Skin of body (tissue), 2 donors: ENCODE results near the gene NTRK2. TPM values are rescaled to one million over a fixed set of nuclear protein-coding genes. Genes with fewer than 3 reads are reported as not detected.

Experiments used
- DNase-seq: peaks from one replicate; lab custom pipeline; 2025; lab: John Stamatoyannopoulos, UW
- total RNA-seq: library from RNA; depleted of rRNA; stranded (reverse); fragments of >200 nt; gene quantifications from one replicate; pipeline ENCODE4 v1.2.3, GENCODE V29; 2014

NTRK2 gene
- total RNA-seq, 1 donor from 2014 or later: 35.3 TPM

DNA sequence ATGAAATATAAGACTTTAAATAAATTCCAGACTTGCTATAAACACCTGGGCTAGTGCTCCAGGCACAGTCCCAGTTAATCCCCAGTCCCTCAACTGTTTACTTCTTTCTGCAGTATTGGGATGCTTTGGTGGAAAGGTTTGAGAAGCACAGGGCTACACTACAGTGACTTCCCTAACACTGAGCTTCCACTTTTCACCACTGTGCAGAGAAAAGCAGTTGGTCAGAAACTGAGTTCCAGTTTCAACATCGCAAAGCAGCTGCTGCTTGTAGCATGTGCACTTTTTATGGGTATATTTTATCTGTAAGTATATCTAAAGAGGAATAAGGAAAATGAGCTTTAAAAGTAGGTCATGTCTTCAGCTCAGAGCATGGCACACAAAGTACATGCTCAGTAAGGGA, 339.7 kb downstream of the NTRK2 start:
- no peak for DNase-seq

DNA sequence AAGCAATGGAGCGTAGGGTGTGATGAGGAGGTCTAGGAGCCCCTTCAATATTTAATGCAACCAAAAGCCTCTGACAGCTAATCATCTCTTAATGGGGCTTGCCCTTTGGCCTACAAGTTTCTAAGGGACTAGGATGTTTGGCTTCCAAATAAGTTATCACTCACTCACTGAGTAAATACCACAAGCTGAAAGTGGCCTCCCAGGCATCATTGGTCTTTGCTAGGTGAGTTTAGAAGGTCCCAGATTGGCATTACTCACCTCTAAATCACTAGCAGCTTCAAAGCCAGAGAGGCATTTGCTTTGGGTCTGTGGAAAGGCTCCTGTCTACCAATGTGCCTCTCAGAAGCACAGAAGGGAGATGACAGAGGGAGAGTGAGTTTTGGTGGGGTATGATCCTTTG, 344.2 kb downstream of the NTRK2 start:
- DNase-seq: no peak

DNA sequence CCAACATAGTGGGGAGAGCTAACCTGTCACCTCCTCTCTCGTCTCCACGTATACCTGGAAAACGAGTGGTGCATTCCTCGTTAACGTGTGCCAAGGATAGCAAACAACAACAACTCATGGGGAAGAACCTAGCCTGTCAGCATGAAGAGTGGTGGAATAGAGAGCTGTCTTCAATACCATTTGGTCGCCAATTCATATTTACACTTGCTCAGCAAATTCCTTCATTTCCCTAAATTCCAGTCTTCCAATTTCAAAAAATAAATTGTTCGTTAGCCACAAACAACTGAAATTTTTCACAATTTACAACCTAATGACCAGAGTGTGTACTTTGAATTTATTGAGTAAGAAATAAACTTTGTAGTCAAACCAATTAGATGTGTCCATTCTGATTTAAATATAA, 344.8 kb downstream of the NTRK2 start:
- DNase-seq: no peak

DNA sequence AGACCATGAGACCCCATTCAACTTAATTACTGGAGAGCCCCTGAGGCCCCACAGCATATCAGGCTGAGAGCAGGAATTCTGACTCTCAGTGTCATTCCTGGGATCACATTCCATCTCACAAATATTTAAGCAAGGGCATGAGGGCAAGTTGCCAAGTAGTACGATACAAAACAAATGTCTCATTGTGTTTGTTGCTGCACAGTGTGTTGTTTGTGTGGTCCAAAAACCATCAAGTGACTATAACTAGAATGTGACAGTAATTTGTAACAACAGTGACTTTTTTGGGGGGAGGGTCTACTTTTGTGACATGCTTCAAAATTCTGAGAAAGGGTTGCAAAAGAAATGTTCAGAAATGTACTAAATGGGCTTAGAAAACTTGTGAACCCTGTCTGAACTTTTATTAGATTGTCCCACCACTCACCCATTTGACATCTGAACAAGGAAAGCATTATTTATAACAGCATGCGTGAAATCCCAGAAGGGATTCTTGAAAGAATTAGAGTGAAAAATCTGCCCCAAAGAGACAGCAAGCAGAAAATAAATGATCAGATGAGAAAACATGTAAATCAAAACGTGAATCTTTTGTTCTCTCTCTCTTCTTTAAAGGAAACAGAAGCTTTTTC, 347.0 kb downstream of the NTRK2 start:
- DNase-seq: peak; percentile 44

DNA sequence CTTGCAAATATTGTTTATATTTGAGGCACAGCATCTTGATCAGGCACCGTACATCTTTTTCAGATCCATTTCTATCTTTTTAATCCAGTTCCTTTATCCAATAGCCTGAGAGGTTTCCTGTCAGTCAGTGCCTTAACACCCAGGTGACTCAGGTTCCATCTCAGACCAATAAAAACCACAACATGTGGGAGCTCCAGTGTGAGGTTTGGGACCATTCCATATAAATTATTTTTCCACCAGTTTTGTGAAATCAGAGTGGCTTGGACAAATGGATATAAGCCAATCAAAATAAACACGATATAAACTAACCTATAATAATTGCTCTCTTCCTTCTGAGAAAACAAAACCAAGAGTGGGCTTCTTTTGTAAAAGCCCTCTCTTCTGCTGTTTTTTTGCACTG, 351.3 kb downstream of the NTRK2 start:
- DNase-seq: no peak

DNA sequence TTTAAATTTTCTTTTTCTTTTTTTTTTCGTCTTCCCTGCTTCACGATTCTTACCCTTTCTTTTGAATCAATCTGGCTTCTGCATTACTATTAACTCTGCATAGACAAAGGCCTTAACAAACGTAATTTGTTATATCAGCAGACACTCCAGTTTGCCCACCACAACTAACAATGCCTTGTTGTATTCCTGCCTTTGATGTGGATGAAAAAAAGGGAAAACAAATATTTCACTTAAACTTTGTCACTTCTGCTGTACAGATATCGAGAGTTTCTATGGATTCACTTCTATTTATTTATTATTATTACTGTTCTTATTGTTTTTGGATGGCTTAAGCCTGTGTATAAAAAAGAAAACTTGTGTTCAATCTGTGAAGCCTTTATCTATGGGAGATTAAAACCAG, 352.2 kb downstream of the NTRK2 start:
- no peak for DNase-seq

DNA sequence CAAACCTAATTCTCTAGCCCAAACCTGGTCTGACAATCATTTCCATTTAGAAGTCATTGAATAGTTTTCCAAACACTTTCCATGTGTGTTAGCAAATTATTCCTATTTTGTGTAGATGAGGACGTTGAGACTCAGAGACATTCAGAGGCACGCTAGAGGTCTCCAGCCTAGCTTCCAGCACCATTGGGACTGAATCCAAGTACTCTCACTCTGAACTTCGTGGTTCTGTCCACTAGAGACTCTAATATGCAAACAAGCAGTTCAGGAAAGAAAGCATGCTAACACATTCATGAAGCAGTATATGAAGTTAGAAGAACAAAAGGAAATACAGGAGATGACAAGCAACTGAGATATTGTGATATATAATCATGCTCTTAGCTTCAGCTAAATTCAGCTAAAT, 354.8 kb downstream of the NTRK2 start:
- DNase-seq: peak; percentile 30

DNA sequence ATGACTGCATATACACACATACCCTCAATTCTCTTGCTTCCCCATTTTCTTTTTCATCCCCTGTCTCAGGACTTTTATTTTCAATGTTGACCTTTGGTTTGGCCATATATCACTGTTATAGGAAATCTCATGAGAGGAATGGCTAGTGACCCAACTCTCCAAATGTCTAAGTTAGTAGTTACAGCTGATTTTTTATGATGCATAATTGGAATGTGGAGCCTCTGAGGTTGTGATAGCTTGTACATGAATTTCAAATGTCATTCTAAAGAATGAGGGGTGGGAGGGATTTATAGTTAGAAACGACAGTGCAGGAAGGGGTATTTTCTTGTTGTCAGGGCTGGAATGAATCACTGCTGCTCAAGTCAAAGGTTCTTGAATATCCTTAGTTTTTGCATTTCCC, 356.1 kb downstream of the NTRK2 start:
- DNase-seq: no peak

DNA sequence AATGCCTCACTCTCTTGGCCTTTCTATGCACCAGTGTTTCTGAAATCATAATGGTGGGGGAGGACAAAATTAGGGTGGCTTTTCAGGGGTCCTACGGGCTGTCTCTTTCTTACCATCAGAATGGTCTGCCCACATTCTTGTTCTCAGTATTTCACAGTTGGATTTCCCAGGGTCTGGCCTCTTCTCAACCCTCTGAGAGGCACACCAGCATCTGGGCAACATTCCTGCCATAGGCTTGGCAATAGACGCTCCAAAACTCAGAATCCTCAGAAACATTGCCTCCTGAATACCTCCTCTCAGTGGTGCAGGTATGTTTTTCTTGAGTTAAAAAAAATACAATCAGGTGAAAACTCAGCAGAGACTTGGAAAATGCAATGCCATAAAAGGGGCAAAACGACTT, 358.3 kb downstream of the NTRK2 start:
- DNase-seq: no peak

DNA sequence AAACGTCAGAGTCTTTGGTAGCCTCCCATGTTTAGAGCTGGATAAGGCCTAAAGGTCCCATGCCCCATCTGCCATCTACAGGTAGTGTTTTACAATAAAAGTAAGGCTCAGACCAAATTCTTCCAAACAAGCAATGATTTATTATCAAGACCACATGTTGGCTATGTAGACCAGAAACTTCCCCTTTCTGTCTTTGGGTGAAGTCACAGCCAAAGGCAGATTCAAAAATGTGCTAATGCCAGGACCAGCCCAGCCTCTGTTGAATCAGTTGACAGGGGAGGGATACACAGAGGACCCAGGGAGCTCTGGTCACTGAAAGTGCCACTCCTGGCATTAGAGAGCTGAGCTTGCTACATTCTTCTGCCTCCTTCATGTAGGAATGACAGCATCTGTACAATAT, 360.8 kb downstream of the NTRK2 start:
- no peak for DNase-seq

DNA sequence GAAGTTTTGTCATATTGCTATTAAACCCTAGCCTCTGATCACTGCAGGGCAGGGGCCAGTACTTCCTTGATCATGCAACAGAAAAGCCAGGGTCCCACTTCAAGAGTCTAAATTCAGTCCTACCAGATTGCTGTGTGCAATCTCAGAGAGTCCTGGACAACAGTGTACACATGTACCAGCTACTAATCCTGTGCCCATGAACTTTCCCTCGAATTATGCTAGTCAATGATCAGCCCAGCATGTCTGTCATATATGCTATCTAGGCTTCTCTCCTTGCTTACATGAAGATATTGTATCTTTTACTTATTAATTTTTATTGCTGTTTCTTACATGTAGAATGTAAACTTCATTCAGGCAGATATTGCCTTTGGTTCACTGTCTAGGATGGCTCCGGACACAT, 367.0 kb downstream of the NTRK2 start:
- no peak for DNase-seq

DNA sequence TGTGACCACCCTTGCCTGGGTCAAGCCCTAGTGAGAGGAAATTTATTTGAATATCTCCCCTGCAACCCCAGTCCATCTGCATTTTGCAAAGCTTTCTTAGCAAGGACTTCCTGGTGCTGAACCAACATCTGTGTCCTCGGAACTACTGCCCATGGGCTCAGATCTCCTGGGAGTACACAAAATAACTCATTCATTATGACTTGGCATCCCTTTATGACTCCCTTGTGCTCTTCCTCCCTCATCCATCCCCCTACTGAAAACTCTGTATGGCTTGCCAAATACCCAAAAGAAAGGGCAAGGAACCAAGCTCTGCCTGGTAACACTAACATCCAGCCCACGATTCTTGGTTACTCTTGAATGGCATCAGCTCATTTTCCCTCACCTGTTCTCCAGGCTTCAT, 368.5 kb downstream of the NTRK2 start:
- no peak for DNase-seq

DNA sequence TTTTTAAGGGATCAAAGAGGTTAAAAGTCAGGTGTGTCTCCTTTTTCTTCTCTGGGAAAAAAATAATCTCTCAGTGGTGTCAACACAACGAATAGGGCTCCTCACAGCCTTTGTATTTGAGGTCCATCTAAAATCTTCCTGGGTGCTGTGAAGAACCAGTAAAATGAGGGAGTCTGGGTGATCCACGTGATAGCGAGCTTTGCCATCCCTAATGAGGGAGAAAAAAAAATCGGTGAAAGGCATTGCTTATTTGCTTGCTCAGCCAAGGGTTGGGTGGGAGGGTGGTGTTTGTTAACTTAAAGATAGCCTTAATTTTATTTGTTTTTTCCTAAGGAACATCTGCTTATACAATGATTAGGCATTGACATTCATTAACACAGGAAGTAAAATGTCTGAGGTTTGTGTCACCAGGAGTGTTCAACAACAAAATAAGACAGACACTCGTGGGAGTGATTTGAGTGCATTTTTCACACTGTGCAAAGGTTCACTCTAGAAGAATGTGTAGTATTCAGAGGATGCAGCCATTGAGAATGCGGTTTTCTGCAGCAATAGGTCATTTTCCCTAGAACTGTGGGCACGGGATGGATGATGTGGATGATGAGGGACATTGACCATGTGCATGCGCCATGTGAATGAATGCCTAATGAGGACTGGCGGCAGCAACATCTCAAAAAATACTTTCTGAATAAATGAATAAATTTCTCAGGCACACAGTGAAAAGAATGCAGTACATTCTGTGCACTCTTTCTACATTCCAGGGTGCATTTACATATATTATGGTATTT, 369.5 kb downstream of the NTRK2 start:
- DNase-seq: no peak

DNA sequence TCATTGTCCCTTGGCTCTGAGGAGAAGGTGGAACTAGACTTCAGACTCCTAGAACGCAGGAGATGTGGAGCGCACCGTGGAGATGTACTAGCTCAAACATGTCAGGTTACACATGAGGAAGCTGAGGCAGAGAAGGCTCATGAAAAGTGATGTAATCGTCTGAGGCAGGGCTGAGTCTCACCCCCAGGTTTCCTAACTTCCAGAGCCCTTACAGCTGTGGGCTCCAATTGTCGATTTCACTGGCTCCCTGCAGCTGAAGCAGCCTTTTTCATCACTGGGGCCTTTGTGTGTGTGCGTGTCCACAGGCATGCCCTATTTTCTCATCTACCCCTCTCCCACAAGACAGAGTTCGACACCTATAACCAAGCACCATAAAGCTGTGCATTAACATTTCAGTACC, 370.6 kb downstream of the NTRK2 start:
- no peak for DNase-seq

DNA sequence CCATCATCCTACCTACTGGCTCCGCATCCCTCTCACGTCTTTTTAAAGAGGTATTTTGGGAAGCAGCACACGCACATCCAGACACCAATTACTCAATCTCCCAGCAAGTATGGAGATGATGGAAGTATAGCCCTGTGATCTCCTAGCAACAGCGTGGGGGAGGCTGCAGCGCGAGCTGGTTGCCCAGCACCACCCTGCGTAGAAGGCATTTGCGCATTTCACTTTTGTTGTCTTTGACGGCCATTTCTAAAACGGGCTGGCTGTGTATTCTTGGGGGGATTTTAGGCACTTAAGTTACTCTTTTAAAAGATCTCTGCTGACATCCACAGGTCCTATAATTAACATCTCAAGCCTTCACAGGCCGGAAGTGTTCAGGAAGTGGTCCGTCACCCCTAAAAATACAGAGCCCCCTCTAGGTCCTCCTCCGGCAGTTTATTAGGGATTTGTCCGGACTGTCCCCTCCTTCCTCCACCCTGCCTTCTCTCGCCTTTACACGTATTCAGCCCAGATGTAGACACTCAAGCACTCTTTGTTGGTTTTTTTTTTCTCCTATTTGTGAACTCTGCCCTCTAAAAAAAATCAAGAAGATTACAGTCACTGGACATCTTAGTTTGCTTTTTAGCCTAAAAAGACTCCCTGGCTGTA, 371.4 kb downstream of the NTRK2 start:
- DNase-seq: no peak

DNA sequence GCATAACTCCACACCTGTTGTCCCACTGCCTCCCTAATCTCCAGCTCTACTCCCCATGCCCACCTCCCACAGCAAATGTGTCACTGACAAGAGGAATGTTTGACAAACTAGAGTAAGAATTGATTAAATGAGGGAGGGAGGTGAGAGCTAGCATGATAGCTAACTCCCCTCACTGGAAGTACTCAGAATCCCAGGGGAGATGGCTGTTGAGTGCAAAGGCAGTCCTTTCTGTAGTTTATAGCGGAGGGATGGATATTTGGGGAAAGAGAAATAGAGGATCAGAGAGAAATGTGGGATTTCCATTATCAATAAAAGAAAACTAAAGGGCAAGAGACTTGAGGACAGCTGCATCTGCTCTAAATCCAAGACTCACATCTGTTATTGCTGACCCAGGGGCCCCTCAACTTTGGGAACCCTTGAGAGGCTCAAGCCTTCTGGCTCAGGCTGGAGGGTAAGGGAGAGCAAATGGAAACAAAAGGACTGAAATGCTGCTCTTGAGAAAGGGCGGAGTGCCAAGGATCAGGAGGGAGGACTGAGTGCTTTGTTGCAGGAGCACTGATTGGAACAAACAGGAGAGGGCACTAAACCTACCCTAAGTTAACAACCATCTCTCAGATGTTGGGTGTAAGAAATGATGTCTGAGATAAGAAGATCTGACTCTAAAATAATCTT, 372.1 kb downstream of the NTRK2 start:
- DNase-seq: no peak

DNA sequence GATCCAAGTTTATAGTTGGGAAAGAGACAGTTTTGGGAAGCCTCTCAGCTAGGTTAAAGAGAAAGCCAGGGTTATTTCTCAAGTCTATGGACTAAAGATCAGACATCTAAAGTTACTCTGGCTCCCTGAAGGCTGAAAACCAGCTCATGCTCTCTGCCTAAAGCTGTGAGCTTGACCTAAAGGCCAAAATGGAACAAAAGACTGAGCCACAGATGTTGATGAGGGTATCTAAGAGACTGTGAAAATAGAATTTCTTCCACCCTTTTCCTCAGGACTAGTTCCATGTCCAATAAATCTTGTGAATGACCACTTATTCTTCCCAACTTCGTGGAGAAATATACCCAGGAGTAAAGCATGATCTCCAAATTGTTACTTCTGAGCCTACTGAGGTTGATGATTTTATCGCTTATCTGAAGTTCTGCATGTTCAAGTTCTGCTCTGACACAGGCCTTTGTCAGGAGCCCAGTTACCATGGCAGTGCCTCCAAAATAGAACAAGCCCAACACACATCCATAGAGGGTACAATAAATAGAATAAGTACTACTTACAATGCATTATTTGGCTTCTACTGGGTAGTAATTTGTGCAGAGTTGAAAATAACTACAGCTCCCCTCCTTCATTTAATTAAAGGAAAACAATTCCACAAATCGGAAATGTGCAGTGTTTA, 373.6 kb downstream of the NTRK2 start:
- DNase-seq: no peak

DNA sequence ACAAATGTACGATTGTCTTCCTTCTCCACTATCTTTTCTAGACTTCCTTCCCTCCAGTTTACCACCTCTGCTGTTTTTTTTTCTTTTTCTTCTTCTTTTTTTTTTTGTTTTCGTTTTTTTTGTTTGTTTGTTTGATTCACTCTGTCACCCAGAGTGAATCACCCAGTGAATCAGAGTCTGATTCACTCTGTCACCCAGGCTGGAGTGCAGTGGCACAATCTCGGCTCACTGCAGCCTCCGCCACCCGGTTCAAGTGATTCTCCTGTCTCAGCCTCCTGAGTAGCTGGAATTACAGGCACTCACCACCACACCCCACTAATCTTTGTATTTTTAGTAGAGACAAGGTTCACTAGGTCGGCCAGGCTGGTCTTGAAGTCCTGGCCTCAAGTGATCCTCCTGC, 375.7 kb downstream of the NTRK2 start:
- DNase-seq: no peak

DNA sequence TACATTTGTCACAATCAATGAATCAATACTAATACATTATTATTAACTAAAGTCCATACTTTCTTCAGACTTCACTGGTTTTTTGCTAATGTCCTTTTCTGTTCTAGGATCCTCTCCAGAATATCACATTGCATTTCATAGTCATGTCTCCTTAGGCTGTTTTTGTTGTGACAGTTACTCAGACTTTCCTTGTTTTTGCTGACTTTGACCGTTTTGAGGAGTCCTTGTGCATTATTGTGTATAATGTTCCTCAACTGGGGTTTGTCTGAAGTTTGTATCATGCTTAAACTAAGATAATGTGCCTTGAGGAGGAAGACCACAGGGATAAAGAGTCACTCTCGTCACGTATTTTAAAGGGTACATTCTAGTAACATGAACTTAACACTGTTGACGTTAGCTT, 376.9 kb downstream of the NTRK2 start:
- DNase-seq: no peak

DNA sequence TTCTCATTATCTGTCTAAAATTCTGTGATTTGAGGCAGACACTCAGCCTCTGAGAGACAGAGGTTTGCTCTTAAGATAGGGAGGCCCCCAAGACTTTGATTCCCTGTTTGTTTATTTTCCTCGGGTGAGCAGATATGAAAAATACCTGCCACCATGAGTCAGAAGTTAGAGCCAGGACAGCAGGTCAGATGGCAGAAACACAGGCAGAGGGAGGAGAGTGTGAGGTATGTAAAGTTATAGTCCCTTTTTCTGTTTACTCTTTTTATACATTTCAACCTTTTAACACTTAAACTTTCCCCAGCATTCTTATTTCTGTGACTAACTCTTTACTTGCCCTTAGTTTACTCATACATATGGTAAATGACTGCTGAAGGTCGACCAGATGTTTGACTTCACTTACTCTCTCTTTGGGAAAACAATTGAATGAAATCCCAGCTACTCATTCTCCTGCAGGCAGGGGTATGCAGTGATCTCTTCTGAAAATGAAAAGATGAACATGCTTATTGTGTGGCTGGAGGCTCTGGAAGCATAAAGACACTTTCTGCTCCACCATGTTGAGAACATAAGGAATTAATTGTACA, 383.8 kb downstream of the NTRK2 start:
- DNase-seq: no peak

DNA sequence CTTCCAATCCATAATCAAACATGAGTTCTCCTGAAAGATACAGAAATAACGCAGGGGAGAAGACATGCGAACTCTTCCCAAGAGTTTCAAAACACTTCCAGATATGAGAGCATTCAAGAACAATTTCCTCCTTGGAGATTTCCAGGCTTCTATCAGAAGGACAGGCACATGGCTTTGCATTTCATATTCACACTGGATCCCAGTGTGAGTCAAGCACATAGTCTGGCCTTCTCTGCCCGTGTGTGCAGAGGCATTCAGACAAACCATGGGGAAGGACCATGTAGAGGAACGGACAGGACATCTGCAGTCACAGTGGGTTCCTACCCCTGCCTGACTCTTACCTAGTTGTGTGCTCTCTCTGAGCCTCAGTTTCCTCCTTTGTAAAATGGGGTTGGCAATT, 384.5 kb downstream of the NTRK2 start:
- DNase-seq: no peak
